HG02938 (cell line): ENCODE results near the gene SH3TC1.

Experiments used
- ATAC-seq: cut with Tn5 transposase; IDR thresholded peaks from one replicate; pipeline ENCODE4 v1.9.1; 2021; ENCODE audit warnings: mild to moderate bottlenecking, moderate library complexity; ENCODE audit not compliant: unreplicated experiment

Gene SH3TC1

DNA sequence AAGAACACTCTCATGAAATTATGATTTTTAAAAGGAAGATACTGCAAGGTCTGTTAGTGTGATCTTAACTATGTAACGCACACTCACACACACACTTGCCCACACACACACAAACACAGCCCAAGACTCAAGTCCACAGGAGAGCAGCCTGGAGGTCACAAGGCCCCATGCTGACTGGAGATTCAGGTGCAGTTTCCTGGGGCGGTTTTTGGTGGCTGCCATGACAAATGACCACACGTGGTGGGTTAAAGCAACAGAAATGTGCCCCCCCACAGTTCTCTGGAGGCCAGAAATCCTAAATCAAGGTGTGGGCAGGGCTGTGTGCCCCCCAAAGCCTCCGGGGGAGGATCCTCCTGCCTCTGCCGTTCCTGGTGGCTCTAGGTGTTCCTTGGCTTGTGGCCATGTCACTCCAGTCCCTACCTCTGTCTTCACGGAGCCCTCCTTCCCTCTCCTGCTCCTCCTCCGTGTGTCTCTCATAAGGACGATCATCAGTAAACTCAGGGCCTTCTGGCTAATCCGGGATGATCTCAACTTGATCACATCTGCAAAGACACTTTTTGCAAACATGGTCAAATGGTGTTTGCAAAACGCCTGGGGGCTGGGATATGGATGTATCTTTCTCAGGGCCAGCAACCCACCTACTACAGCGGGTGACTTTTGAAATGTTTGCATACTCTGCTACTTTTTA is 60.8 kb downstream of the SH3TC1 start:
- ATAC-seq, result no peak

- ATAC-seq, result no peak
Measured at GRCh38 chr4:8260656-8261111, 61.6 kb downstream of the SH3TC1 start.

GRCh38 chr4:8261851-8262535 is 62.9 kb downstream of the SH3TC1 start:
- ATAC-seq, result no peak

GRCh38 chr4:8262637-8263322 is 63.7 kb downstream of the SH3TC1 start:
- no peak for ATAC-seq

GRCh38 chr4:8263397-8263796 is 64.3 kb downstream of the SH3TC1 start:
- no peak for ATAC-seq

DNA sequence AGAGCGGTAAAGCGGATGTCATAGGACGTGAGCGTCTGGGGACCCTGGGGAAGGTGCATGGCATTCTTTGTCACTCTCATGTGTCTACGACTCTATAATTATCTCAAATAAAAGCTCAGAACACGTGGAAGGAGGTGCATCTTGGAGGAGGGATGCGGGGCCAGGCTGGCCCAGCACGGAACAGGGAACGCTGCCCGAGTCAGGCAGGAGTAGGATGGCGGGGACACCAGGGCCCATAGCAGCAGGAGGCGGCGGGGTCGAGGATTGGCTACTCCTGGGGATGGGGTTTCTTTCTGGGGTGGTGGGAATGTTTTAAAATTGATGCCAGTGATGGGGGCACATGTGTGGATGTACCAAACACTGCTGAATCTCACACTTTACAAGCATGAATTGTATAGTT is 65.0 kb downstream of the SH3TC1 start:
- ATAC-seq, result no peak

DNA sequence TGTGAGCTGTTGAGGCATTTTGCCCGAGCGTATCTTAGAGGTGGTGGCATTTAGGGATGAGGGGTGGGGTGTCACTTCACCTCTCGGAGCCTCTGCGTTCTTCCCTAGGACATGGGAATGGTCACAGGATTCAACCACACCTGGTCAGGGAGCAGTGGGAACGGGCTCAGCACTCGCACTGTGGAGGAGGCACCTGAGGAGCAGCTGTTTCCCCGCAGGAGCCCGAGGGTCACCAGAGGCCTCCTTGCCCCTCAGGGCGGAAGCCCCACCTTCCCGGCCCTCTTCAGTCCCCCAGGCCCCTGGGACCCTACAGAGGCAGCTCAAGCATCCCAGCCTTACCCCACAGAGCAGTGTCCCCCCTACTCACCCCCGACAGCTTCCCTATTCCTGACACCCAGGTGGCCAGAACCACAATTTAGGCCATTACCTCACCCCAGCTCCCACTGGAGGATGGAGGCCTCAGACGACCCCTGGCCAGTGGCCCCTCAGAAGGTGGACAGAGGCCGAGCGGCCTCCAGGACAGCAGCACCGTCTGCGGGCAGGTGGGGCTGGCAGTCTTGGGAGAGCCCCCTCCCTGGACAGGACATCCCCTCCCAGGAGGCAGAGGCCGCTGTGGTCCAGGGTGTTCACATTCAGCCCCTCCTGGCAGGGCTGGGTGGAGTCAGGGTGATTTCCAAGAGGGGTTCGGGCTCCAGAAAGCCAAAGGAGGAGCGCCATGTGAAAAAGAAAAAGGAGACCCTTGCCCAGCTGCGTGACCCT is 66.3 kb downstream of the SH3TC1 start:
- no peak for ATAC-seq

DNA sequence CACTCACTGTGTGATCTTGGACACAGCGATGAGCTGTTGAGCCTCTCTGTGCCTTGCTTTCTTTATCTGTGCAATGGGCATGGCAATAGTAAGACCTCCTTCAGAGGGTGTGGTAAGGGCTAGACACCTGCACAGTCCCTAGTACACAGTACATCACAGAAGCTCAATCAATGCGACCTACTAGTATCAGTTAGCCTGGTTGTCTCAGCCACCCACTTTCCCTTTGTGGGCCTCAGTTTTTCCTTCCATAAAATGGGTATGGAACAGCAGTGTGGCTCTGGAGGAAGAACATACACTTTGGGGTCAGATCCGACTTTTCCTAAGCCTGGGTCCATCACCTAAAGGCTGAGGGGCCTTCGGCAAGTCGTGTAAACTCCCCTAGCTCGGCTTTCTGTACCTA is 67.0 kb downstream of the SH3TC1 start:
- no peak for ATAC-seq

DNA sequence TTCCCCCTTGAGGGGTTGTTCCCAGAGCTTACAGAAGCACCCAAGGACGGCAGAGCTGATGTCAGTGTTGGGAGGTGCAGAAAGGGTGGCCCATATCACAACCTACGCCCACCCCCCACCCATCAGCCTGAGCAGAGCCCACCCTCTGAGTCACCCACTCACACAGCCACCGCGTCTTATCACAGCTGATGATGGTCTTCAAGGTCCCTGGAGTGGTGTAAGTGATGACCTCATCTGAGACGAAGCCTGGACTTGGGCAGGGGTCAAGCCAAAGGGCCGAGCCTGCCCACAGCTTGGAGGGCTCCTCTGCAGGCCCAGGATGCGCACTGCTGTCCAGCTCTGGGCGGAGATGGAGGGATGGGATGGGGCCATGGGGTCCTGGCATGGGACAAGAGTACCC is 67.4 kb downstream of the SH3TC1 start:
- no peak for ATAC-seq

DNA sequence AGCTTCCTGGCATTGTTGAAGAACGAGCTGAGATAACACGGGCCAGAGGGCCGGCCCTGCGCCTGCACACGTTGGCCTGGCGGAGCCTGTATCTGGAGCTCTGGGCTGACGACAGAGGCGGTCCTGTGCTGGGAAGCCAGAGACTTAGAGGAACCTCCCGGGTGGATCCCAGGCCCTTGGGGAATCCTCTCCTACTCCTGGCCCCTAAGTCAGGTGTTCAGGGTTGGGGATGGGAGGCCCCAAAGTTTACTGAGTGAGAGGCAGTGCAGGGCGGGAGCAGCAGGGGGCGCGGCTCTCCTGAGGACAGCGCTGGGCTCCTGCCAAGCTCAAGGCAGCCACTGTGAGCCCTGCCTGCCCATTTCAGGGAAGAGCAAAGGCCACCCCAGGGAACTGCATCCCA is 68.0 kb downstream of the SH3TC1 start:
- ATAC-seq, result no peak

- no peak for ATAC-seq
Measured at GRCh38 chr4:8268211-8268610, 69.1 kb downstream of the SH3TC1 start.

DNA sequence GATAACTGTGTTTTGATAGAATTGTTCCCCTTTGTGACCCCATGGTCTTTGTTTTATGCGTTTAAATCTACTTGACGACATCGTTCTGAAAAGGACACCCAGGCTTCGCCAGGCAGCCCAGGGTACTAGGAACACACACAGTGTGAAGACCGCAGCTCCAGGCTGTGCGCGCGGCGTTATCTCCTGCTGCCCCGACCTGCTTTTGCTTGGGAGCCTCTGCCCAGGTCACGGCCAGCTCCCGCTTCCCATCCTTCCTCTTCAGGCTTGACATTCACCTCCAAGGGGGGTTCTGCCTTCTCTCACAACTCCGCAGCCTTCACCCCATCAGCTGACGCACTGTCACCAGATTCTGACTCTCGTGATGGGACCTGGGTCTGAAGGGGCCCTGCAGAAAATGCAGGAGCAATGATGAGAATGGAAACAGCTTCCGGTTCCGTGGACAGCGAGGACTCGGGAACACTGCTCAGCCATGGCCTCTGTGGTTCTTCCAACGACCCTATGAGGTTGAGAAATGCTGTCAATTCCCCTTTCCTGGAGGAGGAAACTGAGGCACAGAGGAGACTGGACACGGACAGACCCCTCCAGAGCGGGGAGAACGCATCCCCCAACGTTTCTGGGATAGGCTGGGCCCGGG is 69.9 kb downstream of the SH3TC1 start:
- ATAC-seq, result no peak

DNA sequence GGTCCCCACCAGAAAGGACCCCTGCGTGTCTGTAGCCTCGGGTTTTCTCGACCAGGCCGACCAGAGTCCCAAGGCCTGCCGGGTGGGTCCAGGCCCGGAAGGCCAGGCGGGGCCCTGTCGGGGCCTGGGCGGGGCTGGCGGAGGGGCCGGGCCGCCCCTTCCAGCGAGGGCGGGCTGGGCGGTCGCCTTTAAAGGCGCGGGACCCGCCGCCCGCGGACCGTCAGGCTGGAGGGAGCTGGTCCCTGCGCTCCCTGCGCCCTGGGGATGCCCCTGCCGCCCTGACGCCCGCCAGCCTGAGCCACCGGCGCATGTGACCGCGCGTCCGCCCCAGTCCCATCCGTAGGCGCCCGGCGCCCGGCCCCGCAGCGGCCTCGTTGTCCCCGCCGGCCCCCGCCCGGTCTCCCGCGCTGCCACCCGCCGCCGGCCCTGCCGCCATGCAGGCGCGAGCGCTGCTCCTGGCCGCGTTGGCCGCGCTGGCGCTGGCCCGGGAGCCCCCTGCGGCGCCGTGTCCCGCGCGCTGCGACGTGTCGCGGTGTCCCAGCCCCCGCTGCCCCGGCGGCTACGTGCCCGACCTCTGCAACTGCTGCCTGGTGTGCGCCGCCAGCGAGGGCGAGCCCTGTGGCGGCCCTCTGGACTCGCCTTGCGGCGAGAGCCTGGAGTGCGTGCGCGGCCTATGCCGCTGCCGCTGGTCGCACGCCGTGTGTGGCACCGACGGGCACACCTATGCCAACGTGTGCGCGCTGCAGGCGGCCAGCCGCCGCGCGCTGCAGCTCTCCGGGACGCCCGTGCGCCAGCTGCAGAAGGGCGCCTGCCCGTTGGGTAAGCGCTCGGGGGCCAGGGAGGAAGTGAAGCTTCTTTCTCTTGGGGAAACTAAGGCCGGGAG is 70.7 kb downstream of the SH3TC1 start, which contains the start of gene HTRA3:
TSS of gene HTRA3 (plus strand) at position 220 of the 883 bp plus-strand sequence. CDS start at position 435, 215 bp downstream.
- ATAC-seq, result no peak

GRCh38 chr4:8270418-8270771 is 71.3 kb downstream of the SH3TC1 start:
- ATAC-seq, result no peak

GRCh38 chr4:8270912-8271815 is 72.1 kb downstream of the SH3TC1 start:
- ATAC-seq, result no peak

- no peak for ATAC-seq
Measured at GRCh38 chr4:8271821-8272220, 72.7 kb downstream of the SH3TC1 start.

GRCh38 chr4:8272472-8273428 is 73.7 kb downstream of the SH3TC1 start:
- ATAC-seq, result no peak

DNA sequence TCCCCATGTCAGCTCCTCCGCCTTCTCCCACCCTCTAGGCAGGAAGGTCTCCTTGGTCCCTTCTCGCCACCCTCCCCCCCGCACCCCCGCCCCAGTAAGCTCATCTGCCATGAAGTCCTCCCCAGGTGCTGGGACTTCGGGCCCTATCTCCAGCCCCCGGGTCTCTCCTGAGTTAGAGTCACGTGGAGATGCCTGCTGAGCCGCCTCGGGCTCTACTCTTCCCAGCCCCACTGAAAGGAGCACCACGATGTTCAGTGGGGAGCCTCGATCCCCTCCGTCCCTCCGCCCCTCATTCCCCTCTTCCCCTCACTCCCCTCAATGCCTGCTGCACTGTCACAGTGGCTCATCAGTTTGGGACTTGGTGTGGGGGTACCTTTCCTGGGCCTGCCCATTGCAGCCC is 74.4 kb downstream of the SH3TC1 start:
- no peak for ATAC-seq
